ENCODE data around the gene CEP70.
"Not testable (repeated sequence)": the region's sequence is repeated elsewhere in the genome, so short reads cannot be mapped to it uniquely, and the experiment has no call there.

The CEP70 gene

DNA sequence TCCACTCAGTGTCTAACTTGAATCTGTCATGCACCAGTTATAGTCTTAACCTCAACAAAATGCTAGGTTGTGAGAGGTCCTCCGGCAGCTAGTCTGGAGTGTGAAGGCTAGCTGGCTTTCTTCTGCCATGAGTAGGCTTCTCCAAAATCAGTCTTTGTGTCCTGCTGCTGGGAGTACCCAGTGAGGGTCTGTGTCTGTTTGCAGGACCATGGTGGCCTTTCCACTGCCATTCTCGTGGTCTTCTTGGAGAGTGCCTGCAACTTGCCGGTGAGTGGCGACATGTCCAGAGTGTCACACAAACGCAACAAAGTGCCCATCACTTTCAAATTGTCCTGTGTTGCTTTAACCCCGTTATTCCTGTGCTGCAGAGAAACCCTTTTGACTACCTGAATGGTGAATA, 125.6 kb downstream of the CEP70 start:
- DNase-seq, result no peak

DNA sequence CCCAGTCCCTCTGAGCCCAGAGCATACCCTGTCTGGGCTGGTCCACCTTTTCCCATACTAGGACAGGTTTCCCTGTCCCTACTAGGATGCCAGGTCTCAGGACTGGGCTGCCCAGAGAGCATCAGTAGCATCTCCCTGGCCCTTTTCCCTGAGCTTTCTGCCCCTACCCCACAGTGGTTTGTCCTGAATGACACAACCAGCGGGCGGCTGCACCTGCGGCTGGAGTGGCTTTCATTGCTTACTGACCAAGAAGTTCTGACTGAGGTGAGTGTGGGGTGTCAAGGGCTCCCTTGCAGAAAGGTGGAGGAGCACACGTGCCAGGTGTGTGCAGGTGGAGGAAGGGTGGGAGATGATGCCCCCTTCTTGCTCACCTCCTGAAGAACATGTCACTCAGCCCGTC, 126.1 kb downstream of the CEP70 start:
- DNase-seq, result no peak

DNA sequence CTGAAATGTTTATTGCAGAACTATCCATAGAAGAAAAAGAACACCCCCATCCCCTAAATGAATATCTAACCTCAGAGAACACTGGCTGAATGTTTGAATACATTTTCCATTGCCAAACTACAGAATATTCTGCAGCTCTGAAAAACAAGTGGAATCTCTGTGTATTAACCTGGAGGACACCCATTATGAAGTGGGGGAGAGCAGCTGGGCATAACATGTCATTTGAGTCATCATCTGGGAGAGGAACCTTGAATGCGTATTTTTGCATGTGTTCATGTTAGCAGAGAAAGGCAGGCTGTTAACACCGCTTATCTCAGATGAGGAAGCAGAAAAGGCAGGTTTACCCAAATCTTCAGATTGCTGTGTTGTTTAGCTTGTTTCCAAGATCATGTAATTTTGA, 128.1 kb downstream of the CEP70 start:
- DNase-seq, result no peak

DNA sequence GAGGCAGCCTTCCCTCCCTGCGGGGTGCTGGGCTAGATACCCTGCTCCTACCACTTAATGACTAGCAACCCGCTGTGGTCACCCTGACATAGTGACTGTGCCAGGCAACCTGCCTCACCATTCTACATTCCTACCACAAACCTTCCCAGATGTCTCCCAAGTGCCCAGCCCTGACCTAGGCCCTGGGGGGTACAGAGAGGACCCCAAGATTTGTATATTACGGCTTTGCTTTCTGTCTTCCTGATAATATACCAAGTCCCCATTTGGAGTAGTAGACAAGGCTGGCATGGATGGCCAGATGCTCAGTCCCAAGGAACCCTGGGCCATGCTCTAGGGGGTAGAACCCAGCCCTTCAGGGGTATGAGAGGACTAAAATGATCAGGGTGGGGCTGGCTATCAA, 128.6 kb downstream of the CEP70 start:
- DNase-seq, result no peak

DNA sequence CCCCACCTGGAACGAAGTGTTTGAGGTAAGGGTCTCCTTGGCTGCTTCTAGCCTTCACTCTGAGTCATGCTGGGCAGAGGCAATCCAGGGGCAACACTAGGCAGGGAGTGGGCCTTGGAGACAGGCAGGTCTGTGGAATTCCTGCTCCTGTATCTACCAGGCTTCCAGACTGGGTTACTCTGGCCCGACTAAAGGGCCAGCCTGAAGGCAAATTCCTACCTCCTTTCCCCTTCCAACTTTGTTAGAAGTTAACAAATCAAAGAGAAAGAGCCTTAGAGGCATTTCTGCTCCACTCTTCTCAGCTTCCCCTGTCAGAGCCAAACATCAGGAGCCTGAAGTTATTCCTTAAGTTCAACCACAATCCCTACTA, 129.6 kb downstream of the CEP70 start:
- DNase-seq, result no peak

DNA sequence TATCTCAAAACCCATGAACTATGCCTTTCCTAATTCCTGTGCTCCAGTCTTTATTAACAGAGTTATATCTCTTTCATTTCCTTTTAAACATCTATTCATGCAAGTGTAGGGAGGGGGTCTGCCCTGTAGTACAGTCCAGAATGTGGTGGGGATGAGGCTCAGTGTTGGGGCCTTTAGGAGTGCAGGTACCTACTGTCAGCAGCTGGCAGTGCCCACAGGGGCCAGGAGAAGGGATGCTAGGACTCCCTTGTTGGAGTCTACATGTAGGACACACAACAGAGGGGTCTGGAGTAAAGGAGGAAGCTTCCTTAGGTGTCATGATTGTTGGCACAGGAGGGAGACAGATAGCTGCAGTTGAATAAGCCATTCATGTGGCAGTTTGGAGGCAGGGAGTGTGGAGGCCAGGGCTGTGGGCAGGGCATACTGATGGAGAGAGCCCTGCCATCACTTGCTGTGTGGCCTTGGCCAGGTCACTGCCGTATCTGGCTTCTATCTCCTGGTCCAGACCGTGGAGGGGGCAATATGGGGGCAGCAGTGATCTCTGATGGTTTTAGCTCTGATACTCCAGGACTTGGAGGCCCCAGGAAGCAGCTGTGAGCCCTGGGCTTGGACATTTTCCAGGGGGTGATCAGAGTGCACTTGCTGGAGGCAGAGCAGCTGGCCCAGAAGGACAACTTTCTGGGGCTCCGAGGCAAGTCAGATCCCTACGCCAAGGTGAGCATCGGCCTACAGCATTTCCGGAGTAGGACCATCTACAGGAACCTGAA, 130.2 kb downstream of the CEP70 start:
- no peak for DNase-seq

DNA sequence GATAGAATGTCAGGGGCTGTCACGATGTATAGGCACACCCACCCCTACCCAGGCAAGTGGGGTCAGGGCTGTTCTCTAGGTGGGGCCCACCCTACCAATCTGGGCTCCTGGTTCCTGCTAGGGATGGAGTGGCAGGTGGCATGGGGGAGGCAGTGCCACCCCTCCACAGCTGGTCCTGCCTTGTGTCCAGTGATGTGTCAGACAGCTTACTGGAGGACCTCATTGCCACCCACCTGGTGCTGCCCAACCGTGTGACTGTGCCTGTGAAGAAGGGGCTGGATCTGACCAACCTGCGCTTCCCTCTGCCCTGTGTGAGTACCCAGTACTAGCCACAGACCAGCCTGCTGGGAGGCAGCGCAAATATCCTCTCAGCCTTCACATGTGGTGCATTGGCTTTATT, 132.2 kb downstream of the CEP70 start:
- DNase-seq, result no peak

DNA sequence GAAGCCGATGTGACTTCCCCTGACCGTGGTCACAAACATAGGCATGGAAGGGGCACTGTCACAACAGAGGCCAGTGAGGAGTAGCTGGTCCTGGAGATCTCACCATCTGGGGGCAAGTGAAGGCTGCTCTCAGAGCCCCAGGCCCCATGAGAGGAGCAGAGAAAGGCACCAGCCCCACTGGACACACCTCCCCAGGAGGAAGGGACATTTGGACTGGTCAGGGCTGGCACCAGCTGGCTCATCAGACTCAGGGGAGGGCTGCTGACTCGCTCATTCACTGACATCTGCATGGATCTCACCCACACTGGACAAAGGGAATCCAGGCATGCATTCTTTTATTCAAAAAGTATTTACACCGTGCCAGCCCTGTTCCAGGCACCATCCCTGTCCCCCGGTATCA, 132.8 kb downstream of the CEP70 start:
- DNase-seq, result no peak

DNA sequence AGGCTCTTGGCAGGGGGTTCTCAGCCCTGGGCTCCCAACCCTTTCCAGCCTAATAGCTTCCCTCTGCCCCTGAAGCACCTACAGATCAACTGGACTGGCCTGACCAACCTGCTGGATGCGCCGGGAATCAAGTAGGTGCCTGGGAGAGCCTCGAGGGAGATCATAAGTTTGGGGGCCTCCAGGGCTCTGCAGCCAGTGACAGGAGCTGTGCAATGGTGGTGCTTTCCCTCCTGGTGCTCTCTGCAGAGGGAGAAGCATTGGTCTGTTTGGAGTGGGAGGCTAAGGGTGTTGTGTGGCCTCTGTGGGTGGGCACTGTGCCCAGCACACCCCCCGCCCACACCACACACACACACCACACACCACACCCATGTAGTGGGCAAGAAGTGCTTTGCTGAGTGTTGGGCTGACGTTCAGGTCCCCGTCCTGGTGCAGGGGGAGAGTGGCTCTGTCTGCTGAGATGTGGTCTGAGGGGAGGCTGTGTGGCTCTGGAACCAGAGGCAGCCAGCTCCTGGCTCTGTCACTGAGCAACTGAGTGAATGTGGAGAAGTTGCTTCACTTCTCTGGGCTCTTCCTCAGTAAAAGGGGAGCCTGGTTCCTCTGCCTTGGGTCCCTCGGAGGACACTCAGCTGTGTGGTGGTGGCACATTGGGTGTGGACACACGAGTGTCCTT, 133.4 kb downstream of the CEP70 start:
- DNase-seq, result no peak

DNA sequence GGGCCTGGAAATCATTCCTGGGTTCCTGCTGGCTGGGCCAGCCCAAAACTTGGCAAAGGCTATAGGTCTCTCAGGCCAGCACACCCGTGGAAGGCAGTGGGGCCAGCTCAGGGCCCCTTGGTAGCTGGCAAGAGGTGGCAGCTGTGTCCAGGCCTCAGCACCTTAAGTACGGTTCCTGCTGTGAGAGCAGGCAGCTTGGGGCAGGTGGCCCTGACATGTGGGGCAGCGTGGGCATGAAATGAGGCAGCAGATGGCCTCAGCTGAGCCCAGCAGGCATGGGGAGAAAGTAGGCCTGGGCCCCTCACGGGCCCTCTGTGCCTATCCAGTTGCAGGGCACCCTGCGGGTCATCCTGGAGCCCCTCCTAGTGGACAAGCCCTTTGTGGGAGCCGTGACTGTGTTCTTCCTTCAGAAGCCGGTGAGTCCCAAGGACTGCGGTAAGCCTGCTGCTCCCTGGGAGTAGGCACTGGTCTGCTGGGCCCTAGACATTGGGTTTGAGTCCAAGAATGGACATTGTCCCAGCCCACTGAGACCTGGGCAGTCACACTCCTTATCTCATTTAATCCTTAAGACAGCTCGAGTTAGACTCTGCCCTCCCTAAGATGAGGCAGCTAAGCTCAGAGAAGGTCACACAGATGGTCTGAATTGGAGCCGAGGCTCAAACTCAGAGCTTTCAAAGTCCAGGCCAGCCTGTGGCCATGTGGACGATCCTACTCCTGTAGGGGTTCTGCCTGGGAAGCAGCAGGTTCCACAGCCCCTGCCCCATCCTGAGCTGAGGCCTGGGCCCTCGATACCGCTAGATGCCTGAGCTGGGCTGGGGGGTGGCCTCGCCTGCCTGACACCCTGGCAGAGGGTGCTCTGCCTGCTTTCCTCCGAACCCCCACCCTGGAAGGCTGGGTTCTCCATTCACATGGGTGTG, 134.2 kb downstream of the CEP70 start:
- DNase-seq, result no peak

DNA sequence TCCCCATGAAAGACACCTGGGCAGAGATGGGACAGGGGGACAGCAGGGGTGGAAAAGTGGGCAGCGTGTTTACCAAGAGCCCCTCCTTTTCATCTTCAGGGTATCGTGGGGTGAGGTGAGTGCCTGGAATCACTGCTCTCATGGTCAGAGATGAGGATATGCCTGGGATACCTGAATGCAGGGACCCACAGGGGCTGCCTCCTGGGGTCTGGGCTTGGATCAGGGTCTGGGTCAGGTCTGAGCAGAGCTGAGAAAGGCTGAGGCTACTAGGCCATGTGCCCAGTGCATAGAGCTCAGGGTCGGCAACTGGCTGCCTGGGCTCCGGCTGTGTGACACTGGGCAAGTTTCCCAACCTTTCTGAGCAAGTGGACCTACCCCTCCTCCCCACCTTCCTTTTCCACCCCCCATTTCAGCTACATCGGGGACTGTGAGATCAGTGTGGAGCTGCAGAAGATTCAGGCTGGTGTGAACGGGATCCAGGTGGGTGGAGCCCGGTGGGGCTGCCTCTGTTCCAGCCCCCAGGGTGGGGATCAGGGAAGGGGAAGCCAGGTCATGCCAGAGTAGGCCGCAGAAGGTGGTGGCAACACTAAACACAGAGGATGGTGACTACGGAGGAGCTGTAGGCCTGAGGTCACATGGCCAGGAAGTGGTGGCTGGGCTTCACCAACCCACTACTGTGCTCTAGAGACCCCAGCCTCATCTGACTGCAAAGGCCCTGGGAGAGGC, 135.1 kb downstream of the CEP70 start:
- no peak for DNase-seq

DNA sequence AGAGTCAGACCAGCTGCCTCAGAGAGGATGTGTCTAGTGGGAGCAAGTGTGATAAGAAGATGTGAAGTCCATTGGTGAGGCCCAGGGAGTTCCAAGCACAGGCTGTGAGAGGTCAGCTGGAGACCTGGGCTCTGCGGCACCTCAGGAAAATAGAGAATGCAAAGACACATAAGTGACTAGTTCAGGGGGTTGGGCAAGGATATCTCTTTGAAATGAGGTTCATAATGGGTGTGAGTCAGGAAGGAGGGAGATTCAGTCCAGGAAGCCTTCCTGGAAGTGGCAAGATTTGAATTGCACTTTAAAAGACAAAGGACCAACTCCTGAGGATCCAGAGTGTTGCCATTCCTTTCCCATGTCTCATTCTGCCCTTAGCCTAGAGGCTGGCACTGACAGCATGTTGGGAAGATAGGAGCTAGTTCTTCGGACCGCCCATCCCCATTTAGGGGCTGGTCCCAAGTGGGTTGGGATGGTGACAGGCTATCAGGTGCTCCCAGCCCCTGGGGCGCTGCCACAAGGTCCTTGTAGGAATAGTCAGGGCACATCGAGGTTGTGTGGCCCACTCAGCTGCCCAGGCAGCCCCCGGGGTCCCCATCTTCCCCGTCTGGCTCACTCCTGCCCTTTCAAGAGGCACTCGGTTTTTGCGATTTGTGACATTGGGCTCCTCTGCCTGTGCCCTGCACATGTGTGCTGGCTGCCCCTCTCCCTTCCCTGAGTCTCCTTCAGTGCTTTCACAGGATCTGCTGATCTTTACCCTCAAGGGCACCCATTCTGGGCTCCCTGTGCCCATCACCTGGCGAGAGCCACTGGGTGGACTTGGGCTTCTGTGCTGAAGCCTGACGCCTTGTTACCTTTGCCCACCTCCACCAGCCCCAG, 136.0 kb downstream of the CEP70 start:
- DNase-seq, result no peak

DNA sequence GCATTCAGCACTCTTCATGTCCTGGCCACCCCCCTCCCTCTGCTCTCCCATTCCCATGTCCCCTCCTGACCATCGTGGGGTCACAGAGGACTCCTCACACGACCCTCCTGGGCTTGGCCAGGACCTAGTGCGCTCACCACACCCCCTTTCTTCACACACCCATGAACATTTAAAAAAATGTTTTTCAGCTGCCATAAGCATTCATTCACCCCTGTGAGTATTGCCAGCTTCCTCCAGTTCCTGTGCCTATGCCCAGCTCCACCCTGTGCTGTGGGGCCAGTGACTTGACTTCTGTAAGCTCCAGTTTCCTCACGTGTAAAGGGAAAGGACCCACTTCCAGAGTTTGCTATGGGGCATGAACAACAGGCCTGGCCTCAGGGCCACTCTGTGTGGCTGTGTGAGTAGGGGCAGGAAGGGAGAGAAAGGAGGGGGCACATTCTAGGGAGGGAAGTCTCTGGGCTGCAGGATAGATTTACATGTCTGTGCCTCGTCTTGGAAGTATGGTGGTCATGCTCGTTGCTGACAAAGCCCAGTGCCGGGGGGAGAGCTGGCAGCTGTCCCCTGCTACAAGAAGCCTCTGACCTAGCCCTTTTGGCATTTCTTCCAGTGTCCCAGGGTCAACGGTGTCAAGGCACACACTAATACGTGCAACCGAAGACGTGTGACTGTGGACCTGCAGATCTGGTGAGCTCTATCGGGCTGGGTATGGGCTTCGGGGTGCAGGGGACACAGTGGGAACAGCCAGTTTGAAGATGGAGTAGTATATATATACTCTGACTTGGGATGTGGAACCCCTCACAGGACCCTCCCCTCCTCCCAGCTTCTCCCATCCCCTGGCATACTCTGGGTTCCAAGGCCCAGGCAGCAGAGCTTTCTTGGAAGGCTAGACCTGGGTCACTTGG, 136.8 kb downstream of the CEP70 start:
- DNase-seq, result no peak

DNA sequence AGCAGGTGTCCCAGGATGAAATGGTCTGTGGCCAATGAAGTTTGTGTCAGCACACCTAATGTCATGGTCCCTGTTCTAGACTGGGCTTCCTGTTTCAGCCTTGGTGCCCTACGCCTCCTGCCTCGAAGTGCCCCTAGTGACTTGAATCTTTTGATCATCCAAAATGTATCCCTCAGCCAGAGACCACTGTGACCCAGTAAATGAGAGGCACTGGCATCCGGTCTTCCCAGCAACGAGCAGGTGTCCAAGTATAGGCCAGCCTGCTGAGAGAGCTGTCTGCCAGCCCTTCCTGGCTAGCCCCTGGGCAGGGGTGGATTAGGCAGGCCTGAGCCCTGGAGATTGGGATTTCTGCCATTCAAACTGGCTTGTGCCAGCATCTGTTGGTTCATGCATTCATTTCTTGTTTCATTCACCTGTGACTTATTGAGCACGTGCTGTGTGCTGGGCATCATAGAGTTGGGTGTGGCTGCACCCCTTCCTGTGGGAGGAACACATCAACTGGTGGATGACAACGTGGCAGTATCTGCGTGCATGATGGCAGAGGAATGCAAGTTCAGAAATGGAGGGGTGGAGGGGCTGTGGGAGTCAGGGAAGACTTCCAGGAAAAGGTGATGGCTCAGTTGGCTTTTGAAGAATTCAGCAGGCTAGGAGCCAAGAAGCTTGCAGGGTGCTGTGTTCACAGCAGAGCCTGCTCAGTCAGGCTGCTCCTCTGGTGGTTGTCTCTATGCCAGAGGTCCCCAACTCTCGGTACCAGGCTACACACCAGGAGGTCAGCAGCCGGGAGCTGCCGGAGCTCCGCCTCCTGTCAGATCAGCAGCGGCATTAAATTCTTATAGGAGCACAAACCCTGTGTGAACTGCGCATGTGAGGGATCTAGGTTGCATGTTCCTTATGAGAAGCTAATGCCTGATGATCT, 138.0 kb downstream of the CEP70 start:
- DNase-seq, result no peak

DNA sequence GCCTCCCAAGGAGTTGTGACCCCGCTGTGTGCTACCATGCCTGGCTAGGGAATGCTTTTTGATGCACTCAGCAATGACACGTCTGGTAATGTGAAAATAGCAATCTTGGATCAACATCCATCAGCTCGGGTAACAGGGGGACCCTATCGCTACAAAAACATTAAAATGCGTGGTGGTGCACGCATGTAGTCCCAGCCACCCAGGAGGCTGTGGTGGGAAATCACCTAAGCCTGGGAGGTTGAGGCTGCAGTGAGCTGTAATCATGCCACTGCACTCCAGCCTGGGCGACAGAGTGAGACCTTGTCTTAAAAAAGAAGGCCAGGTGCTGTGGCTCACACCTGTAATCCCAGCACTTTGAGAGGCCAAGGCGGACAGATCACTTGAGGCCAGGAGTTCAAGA, 140.1 kb downstream of the CEP70 start:
- DNase-seq, result not testable (repeated sequence)

DNA sequence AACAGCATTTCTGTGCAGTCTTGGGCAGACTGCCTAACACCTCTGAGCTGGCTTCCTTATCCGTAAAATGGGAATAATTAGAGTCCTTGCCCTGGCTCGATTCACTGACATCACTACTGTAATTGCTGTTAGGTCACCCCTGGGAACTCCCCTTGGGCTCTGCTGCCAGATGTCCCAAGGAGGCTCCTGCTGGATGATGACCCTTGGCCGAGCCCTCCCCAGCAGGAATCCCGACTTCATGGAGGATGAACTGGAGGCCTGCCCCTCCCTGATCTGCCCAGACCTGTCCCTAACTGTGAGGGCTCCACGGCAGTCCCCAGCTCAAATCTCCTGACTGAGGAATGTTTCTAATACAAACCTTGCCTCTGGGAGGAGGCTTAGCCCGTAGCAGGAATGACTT, 141.6 kb downstream of the CEP70 start:
- DNase-seq, result no peak

DNA sequence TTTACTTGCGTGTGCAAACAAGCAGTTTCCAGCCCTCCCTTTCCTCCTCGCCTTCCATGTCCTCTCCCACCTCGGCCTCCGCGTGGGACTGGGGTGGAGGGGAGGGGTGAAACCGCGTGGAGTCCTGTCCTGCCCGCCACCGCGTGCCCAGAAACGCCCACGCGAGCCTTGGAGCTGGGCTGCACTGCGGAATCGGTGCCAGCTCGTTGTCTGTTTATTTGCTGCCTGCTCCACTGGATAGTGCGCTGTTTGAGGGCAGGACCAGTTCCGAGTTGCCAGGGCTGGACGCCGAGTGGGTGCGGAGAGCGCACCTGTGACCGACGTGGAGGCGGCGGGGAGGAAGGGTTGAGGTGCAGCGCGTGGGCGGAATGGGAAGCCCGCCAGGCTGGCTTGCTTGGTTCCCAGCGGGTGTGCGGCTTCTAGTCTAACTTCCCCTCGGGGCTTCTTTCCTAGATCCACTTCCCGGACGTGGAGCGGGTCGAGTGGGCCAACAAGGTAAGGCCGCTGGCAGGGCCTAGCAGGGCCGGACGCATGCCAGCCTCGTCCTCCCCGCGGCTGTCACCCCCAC, 142.4 kb downstream of the CEP70 start:
- DNase-seq, result no peak

DNA sequence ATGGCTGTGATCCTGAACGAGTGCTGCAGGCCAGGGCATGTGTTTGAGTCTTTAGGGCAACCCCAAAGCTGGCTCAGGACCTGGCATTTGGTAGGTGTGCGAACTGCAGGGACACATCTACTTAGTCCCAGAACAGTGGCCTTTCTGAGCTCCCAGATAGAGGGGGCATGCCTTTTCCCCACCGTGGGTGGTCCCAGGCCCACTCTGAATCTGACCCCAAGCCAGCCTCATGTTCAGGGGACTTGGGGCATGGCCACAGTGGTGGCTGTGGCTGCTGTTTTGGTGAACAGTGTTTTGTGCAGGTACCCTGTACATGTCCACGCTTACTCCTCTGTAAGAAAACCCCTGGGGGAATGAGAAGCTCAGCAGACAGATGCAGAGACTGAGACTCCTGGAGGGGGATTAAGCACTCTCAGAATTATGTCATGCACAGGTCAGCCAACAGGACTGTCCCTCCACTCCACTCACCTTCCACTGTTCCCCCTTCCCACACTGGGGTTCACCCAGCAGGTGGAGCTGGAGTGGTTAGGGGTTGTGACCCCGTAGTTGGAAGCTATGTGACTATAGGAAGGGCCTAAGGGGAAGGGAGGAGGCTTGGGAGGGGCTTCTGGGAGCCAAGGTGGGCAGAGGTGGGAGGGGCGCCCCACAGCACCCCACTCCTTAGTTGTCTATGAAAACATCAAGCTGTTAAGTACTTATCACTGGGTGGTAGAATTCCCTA, 143.2 kb downstream of the CEP70 start:
- no peak for DNase-seq

DNA sequence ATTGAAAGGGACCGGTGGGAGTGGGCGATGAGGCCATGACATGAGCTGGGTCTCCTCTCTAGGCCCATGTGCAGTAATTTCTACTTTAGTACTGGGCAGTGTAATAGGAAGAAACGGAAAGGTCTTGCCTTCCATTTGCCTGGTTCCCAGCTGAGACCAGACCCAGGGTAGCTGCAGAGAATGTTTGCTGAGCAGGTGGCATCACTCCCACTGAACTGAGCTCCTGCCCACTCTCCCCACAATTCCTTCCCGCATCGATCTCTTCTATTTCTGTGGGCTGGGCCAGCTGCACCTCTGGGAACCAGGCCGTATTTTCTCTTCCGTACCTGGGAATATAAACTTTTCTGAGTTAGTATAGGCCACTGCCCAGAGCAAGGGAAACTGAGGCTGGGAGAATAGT, 143.9 kb downstream of the CEP70 start:
- no peak for DNase-seq

All from NCI-H2227 treated with DMSO at 0.1 percent for 48 hours (cell line).